Stimulated activated naive CD4-positive, alpha-beta T cell treated with Interleukin-2 at 50 U/mL for 16 hours (primary cell): Measurements from ENCODE around the gene REEP1.
A peak's percentile ranks its signal among the peaks of the same experiment; 100 is the strongest.

Source experiments
- DNase-seq: peaks from one replicate; lab custom pipeline; 2025; lab: John Stamatoyannopoulos, UW

Gene REEP1

DNA sequence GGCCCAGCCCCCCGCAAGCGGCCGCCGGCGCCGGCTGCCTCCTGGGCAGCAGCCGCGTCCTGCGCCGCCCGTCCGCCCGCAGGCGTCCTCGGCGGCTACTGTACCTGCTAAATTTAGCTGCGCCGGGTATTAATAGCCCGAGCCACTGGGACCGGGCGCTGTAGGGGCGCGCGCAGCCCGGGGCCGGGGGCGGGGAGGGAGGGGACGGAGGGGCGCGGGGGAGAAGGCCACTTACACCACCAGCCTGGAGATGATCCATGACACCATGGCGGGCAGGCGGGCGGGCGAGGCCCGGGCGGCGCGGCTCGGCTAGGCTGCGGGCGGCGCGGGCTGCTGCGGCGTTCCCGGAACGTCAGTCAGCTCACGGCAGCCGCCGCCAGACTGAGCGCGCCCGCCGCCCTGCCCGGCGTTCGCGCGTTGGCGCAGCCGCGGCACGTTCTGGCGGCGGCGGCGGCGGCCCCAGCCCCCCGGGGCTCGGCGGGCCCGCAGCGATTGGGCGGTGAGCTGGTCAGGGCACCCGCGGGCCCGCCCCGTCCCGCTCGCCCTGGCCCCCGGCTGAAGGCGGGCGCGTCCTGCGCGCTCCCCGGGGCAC is at the start of gene REEP1:
REEP1 (minus strand) TSS at position 383 of the 592 bp plus-strand sequence; CDS start at position 267, 116 bp downstream.
- no peak for DNase-seq

DNA sequence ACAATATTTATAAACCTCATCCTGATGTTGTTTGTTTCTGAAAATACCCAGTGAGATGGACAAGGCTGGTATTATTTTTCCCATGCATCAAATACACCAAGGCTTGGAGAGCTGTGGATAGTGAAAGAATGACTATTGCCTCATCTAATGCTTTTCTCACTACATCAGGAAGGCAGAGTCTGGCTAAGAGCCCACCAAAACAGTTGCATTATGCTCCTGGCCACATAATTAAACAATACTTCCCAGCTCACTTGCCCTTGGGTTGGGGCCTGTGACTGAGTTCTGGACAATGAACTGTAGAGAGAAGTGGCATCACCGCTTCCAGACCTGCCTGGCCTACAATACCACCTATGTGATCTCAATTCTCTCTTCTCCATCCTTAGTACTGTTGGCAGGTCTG is 46.4 kb upstream of the REEP1 start:
- no peak for DNase-seq

DNA sequence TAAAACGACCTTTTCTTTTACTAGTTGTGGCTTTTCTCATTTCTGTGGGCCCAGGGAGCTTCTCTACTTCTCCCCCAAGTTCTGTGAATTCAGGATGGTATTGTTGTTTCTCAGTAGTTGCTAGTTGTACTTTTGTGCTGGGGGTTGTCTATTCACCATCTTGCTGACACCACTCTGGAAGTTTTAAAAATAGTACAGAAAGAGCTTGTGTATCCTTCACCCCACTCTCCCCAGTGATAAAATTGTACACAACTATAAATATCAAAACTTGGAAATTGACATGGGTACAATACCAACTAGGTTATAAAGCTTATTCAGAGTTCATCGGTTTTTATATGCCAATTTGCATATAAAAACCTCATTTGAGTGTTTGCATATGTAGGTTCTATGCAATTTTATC is 45.3 kb upstream of the REEP1 start:
- no peak for DNase-seq

DNA sequence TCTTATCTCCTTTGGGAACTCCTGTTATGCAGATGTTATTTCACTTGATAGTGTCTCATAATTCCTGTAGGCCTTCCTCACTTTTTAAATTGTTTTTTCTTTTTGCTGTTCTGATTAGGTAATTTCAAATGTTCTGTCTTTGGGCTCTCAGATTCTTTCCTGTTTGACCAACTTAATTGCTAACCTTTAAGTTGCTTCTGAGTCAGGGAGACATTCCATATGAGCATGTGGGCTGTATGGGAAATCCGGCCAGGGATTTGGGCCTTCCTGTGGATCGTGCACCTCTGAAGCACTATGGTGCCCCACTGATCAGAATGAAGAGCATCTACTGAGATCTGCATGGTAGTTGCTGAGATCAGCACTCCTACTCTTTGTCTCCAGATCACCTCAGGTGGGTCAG is 44.7 kb upstream of the REEP1 start:
- no peak for DNase-seq

DNA sequence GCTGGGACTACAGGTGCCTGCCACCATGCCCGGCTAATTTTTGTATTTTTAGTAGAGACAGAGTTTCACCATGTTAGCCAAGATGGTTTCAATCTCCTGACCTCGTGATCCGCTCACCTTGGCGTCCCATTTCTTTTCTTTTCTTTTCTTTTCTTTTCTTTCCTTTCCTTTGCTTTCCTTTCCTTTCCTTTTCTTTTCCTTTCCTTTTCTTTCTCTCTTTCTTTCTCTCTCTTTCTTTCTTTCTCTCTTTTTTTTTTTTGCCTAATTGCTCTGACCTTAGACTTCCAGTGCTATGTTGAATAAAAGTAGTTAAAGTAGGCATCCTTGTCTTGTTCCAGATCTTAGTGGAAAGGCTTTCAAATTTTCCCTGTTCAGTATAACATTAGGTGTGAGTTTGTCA is 41.0 kb upstream of the REEP1 start:
- DNase-seq: no peak

DNA sequence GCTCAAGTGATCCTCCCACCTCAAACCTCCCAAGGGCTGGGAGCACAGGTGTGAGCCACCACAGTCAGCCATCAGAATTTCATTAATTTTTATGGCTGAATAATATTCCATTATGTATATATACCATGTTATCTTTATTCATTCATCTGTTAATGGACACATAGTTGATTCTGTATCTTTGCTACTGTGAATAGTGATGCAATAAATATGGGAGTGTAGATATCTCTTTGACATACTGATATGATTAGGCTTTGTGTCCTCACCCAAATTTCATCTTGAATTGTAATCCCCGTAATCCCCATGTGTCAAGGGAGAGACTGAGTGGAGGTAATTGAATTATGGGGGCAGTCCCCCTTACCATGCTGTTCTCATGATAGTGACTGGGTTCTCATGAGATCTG is 38.2 kb upstream of the REEP1 start:
- DNase-seq: no peak

GRCh38 chr2:86372641-86373502 is 35.4 kb upstream of the REEP1 start:
- no peak for DNase-seq

GRCh38 chr2:86372133-86372532 is 34.7 kb upstream of the REEP1 start:
- DNase-seq: no peak

GRCh38 chr2:86371527-86371926 is 34.1 kb upstream of the REEP1 start:
- DNase-seq: no peak

DNA sequence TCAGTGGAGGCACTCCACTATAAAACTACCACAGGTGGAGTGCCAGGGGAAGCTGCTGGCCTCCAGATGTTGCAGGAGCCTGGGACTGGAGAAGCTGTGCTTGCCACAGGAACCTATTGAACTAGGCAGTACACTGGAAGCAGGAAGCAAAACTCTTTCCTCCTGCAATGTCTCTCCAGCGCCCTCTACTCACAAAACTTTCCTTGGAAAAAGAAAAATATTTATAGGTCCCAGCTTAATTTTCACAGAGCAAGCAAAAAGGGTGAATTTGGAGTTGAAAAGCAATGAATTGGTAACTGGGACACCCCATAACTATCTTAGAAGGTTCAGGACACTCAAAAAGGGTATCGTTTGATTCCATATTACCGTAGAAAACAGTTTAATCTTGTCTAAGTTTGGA is 33.2 kb upstream of the REEP1 start:
- DNase-seq: no peak

- peak; percentile 8 for DNase-seq
Observed at GRCh38 chr2:86368161-86368824, 30.9 kb upstream of the REEP1 start.

DNA sequence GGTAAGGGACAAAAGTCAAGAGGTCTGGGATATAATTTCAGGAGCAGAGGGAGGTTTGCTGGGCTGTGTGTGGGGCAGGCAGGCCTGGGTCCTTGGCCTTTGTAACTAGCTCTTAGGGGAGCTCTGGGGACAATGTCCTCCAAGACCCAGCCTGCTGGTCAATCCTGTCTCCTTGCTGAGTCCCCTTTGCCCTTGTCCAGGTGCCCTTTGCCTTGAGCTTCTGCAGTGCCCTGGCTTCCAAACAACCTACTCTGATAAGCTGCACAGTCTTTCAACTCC is 30.0 kb upstream of the REEP1 start:
- DNase-seq: no peak

DNA sequence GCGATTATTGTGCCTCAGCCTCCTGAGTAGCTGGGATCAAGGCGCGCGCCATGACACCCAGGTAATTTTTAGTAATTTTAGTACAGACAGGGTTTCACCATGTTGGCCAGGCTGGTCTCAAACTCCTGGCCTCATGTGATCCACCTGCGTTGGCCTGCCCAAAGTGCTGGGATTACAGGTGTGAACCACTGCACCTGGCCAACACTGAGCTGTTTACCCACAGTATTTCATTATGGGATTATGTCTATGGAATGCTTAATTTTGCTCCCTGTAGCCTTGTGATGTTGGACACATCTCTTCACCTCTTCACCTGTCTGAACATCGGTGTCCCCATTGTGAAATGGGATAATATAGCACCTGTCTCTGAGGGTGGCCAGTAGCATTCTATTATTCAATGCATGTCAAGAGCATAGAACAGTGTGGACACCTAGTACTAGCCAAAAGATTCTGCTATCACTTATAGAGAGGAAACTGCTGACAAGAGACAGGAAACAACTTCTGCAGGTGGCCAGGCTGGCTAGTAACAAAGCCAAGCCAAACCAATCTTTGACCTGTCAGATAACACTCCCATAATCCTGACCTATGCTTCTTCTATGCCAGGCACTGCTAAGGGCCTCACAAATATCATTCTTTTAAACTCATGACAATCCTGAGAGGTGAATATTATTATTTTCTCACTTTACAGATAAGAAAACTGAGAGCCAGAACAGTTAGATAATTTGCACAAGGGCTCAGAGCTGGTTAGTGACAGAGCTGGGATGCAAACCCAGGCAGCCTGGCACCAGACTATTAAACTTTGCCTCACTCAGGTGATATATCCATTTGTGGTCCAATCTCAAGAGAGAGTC is 29.4 kb upstream of the REEP1 start:
- DNase-seq: no peak

- no peak for DNase-seq
Observed at GRCh38 chr2:86364894-86365293, 27.5 kb upstream of the REEP1 start.

DNA sequence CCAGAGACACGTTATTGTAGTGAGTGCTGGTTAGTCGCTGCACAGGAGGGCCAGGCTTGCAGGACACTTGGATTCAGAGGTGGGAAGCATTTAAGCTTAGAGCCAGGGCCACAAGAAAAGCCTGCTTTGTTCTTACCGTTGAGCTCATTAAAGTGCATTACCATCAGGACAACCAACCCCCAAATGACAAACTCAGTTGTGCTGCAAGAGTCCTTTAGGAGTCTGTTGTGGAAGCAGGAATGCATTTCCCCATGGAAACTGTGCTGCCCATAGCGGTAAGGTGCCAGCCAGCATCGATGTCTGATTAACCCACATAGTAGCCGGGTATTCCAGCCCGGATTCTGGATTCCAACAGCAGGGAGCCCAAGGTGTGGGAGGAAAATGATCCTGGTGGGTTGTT is 23.4 kb upstream of the REEP1 start:
- DNase-seq: no peak

- DNase-seq: no peak
Observed at GRCh38 chr2:86358957-86359356, 21.5 kb upstream of the REEP1 start.

DNA sequence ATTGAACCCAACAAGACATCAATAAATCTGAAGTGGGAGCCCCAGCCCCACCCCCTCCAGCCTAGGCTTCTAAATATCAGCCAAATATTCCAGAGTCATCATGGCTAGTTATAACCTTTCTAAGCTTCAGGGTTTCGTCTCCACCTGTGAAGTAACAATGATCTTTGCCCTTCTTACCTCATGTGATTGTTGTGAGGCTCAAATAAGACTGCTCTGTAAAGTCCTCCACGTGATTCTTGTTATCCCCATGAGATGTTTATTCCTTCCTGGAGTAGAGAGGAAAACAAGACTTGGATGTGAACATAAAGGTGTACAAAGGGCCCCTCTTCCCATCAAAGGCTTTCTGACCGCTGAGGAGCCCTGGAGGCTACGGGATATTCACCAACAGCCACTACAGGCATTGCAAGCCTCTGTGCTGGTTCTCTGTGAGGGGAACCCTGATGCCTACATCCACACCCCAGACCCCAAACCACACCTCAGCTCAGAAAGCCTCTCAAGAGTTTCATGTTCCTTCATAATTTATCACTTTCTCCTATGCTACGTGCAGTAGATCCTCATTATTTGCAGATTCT is 20.1 kb upstream of the REEP1 start:
- DNase-seq: no peak

DNA sequence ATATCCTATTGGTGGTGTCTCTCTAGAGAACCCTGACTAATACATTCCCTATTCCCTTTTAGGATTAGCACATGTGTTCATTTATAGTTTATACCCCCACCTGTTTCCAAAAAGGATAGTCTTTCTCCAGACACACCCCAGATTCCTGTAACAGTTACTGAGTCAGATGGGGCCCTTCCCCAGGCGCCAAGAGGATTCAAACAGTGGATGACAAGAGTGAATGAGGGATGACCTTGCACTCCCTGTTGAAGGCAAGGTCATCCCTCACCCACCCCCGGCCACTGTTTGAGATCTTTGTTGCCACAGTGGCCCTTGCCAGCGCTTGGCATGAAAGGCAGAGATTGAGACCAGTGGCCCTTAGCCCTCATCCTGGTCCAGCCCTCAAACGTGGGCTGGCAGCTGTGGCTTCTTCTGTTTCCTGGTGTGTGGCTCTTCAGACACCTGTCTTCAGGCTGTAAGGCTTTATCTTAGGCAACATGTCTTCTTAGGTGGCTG is 15.3 kb upstream of the REEP1 start:
- no peak for DNase-seq

- DNase-seq: no peak
Observed at GRCh38 chr2:86352137-86352726, 14.8 kb upstream of the REEP1 start.

GRCh38 chr2:86350751-86351150 is 13.3 kb upstream of the REEP1 start:
- no peak for DNase-seq

GRCh38 chr2:86347401-86347800 is 10.0 kb upstream of the REEP1 start:
- DNase-seq: no peak
